Nucleus accumbens (tissue), 56 donors: ENCODE data around the gene INPP4A.
"Not testable (repeated sequence)": the region's sequence is repeated elsewhere in the genome, so short reads cannot be mapped to it uniquely, and the experiment has no call there.

Experiments used
- DNase-seq, 56 donors: peaks; one replicate each; lab custom pipeline; 2025; lab: John Stamatoyannopoulos, UW

Gene INPP4A

GRCh38 chr2:98444436-98445176, at the start of gene INPP4A:
Gene INPP4A, plus strand, starts transcription at chr2:98444858. Its CDS starts 75,191 bp downstream, at chr2:98520049.
- peak in 49 of 56 donors; percentile 28 to 80 (median 63) for DNase-seq

GRCh38 chr2:98395977-98396376, 48.7 kb upstream of the INPP4A start:
- DNase-seq: no peak

GRCh38 chr2:98396745-98397355, 47.8 kb upstream of the INPP4A start:
- DNase-seq: no peak

- no peak for DNase-seq
Measured at GRCh38 chr2:98399140-98399539, 45.5 kb upstream of the INPP4A start.

GRCh38 chr2:98403878-98404277, 40.8 kb upstream of the INPP4A start:
- no peak for DNase-seq

GRCh38 chr2:98404556-98405250, 40.0 kb upstream of the INPP4A start:
- DNase-seq: no peak

- DNase-seq: no peak
Measured at GRCh38 chr2:98405301-98405700, 39.4 kb upstream of the INPP4A start.

- DNase-seq: no peak
Measured at GRCh38 chr2:98408155-98408554, 36.5 kb upstream of the INPP4A start.

- DNase-seq: peak in 14 of 56 donors; percentile 7 to 48 (median 12)
Measured at GRCh38 chr2:98412751-98413458, 31.8 kb upstream of the INPP4A start.

GRCh38 chr2:98414246-98414645, 30.4 kb upstream of the INPP4A start:
- not testable (repeated sequence) for DNase-seq

- not testable (repeated sequence) for DNase-seq
Measured at GRCh38 chr2:98415719-98416248, 28.9 kb upstream of the INPP4A start.

GRCh38 chr2:98416383-98417159, 28.1 kb upstream of the INPP4A start:
- DNase-seq: peak in 5 of 56 donors; percentile 10 to 33 (median 16)

GRCh38 chr2:98419544-98419943, 25.1 kb upstream of the INPP4A start:
- DNase-seq: no peak

GRCh38 chr2:98419977-98420725, 24.5 kb upstream of the INPP4A start:
- DNase-seq: no peak

GRCh38 chr2:98422449-98422848, 22.2 kb upstream of the INPP4A start:
- no peak for DNase-seq

GRCh38 chr2:98426771-98427170, 17.9 kb upstream of the INPP4A start:
- DNase-seq: no peak

GRCh38 chr2:98432145-98432544, 12.5 kb upstream of the INPP4A start:
- no peak for DNase-seq

- DNase-seq: no peak
Measured at GRCh38 chr2:98433363-98433964, 11.2 kb upstream of the INPP4A start.

GRCh38 chr2:98434492-98434891, 10.2 kb upstream of the INPP4A start:
- no peak for DNase-seq
